HG02763 (cell line): ENCODE measurements around the gene SANBR.

ENCODE experiments used
- ATAC-seq: cut with Tn5 transposase; IDR thresholded peaks from one replicate; pipeline ENCODE4 v1.9.1; 2021; ENCODE audit warnings: mild to moderate bottlenecking, moderate library complexity; ENCODE audit not compliant: unreplicated experiment

The SANBR gene

GRCh38 chr2:61089797-61090196, 24.1 kb downstream of the SANBR start:
- ATAC-seq = no peak

GRCh38 chr2:61090386-61090921, 24.8 kb downstream of the SANBR start:
- ATAC-seq = no peak

- ATAC-seq = no peak
Observed at GRCh38 chr2:61091485-61091884, 25.8 kb downstream of the SANBR start.

GRCh38 chr2:61096438-61096837, 30.8 kb downstream of the SANBR start:
- ATAC-seq = no peak

GRCh38 chr2:61100801-61101200, 35.1 kb downstream of the SANBR start:
- no peak for ATAC-seq

- ATAC-seq = no peak
Observed at GRCh38 chr2:61109291-61109690, 43.6 kb downstream of the SANBR start.

- ATAC-seq = no peak
Observed at GRCh38 chr2:61111708-61112107, 46.0 kb downstream of the SANBR start.

GRCh38 chr2:61114147-61114546, 48.5 kb downstream of the SANBR start:
- ATAC-seq = no peak
